GM19372 (cell line): ENCODE results near the gene ARMC8.

ENCODE experiments used
- ATAC-seq: cut with Tn5 transposase; IDR thresholded peaks from one replicate; pipeline ENCODE4 v1.9.1; 2021; ENCODE audit warnings: mild to moderate bottlenecking, low read depth, moderate library complexity; ENCODE audit not compliant: unreplicated experiment

The ARMC8 gene

GRCh38 chr3:138338811-138339210 is 151.7 kb downstream of the ARMC8 start:
- ATAC-seq = no peak

GRCh38 chr3:138340511-138340910 is 153.4 kb downstream of the ARMC8 start:
- no peak for ATAC-seq

- ATAC-seq = no peak
Observed at GRCh38 chr3:138344754-138345153, 157.7 kb downstream of the ARMC8 start.
